Limb (tissue), 2 donors: ENCODE results near the gene ASCC2.

Experiments used
- DNase-seq, 2 donors: peaks; one replicate each; pipeline ENCODE4 v3.0.0-alpha.2; 2016; ENCODE audit errors: extremely low spot score in 2 of 2

ASCC2 gene

DNA sequence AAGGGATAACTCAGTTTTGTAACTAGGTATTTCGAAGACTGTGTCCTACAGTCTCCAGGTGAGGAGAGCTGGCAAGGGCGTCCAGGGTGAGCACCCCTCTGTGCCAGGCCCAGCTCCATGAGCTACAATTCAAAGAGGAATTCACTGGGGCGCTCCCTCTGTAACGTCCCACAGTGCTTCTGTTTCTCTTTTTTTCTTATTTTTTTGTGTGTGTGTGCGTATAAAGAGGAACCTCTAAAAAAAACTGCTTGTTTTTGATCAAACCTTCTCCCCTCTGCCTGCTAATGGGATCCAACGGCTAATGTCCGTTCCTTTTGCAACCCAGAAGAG, 17.1 kb downstream of the ASCC2 start:
- DNase-seq: no peak

DNA sequence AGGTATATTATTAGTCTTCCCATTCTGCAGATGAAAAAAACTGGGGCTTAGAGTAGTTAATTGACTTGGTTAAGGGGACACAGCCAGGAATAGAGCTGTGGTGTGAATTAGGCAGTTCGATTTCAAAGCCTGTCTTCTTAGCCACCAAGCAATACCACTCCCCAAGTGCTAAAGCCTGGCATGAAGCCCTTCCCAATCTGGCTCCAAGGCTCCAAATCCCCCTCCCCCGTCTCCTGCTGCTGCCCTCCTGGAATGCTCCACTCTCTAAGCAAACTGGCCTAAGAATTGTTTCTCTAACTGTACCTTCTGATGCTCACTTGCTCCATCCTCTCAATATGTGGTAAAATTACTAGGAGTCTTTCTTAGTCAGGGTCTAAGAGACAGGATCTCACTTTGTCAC, 18.6 kb downstream of the ASCC2 start:
- no peak for DNase-seq

DNA sequence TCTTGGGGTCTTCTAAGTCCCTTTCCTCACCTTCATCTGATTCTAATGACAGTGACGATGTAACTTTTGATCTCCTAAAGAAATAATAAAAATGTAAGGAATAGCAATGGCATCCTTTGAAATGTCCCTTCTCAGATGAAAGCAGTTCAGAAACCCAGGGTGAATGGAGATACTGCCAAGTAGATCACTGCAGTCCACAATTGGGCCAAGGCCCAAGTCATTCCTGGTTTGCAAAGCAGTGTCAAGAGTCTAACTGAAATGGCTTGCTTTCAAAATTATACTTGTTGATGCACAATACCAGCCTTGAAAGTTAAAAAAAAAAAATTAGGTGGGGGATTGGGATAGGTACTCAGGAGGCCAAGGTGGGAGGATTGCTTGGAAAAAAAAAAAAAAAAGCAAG, 20.4 kb downstream of the ASCC2 start:
- DNase-seq: no peak

DNA sequence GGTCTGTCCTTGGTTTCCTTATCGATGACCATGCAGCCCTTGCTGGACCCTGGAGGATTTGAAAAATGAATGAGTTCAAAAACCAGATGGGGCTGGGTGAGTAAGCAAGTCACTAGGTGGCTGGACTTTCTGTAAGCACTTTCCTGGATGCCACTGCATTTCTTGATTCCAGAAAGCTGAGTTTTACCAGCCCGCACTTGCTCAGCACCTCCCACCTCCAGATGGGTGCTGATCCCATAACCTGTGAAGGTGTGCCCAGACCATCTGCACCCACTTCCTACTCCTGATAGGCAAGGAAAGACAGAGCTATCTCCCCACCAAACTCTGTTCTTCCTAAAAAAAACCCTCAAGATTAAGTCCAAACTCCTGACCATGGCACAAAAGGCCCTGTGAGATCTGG, 21.1 kb downstream of the ASCC2 start:
- DNase-seq: no peak

DNA sequence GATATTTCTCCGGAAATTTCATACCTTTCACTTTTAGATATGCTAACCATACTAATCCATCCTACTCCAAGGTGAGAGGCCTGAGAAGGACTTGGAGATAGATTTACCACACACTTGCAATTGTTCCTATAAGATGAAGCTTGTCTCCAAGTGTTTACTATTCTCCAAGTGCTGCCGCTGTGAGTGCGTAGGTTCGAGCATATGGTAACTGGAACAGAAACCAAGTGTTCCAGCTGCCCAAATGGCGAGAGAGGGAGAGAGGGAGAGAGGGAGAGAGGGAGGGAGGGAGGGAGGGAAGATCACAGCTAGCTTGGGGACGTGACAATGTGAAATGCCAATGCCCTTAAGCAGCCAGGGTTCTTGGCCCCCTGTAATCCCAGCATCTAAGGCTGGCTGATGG, 21.5 kb downstream of the ASCC2 start:
- no peak for DNase-seq

DNA sequence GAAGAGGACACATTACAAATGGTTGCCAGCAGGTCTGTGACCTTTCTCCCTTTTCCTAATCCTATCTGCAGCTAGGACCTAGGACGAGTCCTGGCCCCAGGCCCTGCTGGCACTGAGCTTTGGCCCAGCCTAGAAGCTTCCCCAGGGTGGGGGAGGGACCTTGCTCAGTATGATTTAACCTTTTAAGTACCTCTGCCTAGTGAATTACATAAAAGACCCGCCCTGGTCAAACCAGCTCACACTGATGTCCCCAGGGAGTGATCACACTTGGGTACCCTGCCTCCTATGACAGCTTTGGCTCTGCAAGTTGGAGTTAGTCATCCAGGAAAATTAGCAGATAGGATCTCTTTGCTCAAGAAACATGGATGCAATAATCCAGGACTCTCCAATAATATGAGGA, 21.9 kb downstream of the ASCC2 start:
- DNase-seq: no peak

DNA sequence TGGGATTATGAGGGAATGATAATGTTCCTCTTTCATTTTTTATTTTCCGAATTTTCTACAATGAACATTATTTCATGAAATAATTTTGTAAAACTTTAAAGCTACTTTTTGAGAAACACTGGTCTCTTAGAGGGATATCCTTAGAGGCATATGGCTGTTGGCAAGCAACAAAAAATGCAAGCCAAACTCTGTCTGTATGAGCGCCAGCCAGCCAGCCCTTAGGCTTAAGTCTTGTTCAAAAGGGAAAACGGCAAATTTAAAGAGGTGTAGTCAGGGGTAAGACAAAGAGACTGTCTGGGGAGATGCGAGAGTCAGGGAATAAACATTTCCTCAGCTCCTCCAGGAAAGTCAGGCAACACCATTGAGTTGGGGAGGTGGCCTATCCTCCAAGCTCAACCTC, 22.5 kb downstream of the ASCC2 start:
- DNase-seq: no peak

DNA sequence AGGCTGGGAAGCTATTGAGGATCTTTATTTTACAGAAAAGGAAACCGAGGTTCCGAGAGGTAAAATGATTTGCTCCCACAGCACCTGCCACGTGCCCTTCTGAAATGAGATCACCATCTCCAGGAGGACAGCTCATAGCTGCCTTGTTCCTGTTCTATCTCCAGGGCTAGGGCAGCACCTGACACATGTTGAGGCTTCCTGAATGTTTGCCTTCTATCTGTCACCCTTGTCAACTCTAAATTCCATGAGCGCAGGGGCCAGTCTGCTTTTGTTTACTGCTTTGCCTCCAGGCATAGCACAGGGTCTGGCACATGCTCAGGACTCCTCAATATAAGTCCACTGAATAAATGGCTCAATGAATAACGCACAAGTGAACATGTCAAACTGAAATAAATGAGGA, 24.1 kb downstream of the ASCC2 start:
- DNase-seq: no peak

DNA sequence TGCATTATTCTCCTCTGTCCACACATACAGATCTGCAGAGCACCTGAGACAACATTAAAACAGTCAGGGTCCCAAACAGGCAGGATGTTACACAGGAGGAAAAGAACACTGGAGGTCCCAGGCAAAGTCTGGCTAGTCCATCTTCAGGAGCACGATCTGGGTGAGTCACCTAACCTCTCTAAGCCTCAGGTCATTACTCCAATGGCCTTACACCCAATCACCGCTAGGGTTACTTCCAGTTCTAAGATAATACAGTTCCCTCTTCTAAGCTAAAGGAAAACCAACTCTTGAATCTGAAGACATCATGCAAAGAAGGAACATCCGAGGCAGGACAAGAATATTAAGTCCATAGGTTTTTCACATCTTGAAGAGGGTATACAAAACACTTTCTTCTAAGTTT, 24.5 kb downstream of the ASCC2 start:
- no peak for DNase-seq

DNA sequence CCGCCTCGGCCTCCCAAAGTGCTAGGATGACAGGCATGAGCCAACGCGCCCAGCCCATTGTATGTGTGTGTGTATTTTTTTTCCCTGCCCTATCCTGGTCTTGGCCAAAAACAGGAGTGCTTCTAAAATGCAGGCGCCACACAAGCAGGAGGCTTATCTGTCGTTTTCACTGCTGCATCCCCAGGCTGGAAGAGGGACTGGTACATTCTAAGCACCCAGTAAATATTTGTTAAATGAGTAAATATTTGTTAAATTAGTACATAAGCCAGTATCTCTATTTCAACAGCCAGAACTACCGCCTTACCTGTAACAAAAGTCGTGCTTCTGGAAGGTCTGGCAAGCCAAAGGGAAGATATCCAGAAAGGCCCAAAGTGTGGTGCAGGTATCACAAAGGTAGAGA, 24.9 kb downstream of the ASCC2 start:
- DNase-seq: no peak

DNA sequence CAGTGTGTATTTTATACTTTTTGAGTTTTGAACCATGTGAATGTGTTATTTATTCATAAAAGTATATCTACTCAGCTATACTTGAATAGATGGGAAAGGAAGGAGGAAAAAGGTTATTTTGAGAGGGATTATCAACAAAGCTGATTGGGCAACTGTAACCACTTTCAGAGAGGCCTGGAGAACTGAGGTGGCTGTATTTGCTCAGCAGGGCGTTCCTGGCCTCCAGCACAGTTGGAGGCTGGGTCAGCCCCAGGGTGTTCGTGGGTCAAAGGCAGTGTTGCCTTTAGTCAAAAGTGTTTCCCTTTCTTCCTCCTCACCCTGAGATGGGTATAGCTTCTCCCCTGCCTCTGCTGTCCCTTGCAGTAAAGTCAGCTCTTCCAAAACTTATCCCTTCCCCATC, 26.7 kb downstream of the ASCC2 start:
- DNase-seq: no peak

DNA sequence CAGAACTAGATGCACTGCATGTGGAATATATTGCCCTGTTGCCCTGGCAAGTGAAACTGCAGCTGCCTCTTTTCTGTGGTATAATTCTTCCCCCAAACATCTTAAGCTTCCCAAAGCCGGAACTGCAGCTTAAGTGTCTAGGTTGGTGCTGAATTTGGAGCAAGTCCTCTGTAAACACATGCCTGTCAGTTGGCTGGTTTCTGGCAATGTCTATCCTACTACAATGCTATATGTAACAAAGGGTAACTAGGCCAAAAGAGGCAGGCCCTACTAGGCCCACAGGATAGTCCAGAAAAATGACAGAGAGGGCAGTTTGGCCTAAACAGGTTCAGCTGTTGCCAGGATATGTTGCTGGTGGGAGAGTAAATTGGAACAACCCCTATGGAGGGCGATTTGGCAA, 27.9 kb downstream of the ASCC2 start:
- DNase-seq: no peak

DNA sequence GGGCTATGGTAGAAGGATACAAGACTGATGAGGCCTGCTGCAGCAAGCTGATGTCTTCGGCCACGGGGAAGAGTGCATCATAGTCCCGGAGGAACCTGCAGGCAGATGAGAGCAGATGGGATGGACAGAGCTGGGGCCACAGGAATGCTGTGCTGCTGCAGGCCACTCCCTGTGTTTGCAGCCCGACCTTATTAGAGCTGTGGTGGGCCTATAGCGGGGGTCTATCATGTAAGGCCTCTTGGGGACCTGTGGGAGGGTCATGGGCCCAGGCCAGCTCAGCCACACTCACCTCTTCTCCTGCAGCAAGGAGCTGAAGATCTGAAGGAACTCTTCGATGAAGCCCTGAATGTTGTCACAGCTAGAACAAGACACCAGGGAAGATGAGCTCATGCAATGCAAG, 31.9 kb downstream of the ASCC2 start:
- no peak for DNase-seq

DNA sequence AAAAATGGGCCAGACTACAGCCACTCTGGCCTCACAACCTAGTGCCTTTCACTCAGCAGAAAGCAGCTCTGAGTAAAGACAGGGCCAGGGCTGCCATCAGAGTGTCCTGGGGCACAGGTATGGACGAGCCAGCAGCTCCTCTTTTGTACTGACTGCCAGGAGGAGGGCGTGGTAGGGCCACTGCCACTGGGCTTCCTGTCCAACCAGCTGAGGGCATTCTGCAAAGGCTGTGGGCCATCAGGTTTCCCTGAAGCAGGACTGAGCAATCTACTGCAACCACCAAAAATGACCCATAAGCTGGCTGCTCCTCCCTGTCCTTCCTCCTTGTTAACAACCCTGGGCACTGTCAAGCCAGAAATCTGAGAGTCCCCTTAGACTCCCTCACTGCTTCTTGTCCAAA, 33.1 kb downstream of the ASCC2 start:
- no peak for DNase-seq

DNA sequence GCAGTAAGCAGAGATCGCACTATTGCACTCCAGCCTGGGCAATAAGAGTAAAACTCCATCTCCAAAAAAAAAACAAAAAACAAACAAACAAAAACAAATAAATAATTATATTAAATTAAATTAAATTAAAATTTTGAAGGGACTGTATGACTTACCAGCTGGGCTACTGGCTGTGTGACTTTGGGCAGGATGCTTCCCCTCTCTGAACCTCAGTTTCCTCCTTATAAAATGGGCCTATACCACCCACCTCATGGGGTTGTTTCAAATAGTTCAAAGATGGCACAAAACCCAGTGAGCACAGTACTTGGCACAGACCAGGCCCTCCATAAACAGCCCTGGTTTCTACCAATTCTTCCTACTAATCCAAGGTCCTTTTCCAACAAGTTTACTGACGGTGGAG, 34.9 kb downstream of the ASCC2 start:
- no peak for DNase-seq

DNA sequence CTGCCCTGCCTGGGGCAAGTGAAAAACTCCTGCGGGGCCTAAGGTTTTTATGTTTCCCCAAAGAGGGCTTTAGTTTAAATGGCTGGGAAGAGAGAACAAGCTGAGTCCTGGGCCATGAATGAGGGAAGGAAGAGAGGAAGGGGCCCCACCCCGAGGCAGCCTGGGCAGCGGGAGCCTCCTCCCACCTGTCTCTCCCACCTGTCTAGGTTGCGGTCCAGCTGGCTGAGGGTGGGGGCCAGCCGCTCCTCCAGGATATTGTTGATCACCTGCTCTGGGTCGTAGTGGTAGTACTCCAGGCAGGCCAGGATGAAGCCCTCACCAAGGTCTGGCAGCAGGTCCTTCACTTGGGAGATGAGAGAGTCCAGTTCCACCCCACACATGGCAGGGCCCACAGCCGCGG, 36.3 kb downstream of the ASCC2 start:
- DNase-seq: no peak

DNA sequence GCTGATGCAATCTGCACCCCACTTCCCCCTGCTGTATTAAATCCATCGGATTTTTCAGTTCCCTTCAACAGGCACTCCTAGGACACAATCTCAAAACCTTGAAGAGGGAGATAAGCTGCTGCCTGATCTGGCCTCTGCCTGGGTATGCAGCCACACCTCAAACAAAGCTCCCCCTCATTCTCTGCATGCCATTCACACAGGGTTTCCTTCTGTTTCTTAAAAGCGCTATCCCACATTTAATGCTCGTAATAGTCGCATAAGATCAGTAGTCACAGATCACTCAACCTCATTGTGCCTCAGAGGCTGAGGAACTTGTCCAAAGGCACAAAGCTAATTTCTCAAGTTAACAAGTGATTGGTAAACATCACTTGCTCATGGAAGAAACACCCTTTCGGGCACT, 36.9 kb downstream of the ASCC2 start:
- no peak for DNase-seq

DNA sequence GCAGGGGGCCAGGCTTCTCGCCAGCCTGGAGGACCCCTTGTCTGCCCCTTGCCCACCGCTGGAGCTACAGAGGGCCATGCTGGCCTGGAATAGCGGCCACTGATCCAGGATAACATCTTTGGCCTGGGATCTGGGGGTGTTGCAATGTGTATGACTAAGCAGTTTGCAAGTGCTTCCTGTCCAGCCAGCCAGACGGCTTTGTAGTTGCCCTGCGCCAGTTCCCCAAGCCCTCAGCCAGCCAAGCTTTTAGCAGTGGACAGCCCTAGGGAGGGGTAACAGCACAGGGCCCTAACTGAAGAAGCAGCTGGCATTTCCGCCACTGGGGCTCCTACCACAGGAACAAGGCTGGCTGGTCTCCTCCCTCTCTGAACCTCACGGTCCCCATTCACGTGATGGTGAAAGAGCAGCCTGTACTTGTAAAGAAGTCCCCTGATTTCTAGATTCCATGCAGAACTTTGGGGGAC, 38.8 kb downstream of the ASCC2 start:
- DNase-seq: no peak

DNA sequence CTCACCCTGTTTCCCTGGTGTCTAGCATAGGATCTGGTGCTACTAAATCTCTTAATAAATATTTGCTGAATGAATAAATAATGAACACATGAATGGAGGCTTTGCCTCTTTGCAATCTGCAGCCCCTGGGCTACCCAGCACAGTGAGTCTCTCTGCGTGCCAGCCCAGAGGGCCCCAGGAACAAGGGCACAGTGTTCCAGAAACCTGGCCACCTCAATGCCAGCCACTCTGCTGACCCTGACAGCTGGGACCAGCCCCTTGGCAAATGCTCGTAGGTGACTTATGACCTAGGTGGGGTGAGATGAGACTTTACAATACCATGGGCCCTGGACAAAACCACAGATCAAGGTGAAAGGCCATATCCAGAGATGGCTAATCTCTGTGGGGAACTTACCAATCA, 39.3 kb downstream of the ASCC2 start:
- DNase-seq: no peak

DNA sequence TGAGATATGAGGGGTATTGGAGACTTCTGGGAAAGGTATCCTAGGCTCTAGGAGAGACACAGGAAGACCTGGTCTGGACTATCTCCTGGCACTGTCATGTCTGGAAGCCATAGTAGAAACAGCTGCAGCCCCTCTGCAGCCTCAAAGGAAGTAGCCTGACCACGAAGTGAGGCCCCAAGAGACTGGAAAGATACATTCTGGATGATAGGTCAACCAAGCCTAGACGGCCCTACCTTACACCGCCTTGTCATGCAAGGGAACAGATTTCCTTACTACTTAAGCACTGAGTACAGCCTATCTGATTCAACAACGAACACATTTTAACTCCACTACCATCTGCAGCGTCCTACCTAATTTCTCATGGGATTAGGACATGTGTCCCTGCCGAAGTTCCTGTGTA, 39.8 kb downstream of the ASCC2 start:
- DNase-seq: no peak

DNA sequence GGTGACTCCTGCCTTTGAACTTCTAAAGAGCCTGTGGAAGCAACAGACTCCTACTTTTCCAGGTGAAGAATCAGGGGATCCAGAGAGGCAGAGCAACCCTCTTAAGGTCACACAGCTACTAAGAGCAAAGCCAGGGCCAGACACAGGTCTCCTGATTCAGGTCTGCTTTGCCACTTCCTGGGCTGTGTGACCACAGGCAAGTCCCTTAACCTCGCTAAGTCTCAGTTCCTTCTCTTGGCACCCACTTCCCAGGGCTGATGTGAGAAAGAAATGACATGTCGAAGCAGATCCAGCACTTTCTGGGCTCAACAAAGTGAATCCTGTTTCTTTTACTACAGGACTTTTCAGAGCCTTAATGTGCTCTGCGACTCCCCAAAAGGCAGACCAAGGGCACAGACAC, 40.7 kb downstream of the ASCC2 start:
- no peak for DNase-seq

DNA sequence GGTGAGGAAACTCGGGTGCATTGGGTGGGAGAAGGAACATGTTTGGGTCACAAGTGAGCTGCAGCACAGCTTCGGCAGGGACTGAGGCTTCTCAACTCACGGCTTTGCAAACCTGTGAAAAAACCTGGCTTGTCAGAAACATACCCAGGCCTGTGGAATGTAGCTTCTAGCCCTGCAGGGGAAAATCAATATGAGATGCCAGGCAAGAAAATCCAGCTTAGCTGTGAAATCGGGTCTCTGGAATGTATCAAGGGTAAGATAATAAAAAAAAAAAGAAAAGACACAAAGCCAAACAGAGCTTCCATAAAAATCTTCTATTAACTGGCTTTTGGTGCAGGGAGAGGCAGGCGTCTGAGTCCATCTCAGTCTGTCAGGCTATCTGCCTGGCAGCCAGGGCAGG, 42.4 kb downstream of the ASCC2 start:
- no peak for DNase-seq

DNA sequence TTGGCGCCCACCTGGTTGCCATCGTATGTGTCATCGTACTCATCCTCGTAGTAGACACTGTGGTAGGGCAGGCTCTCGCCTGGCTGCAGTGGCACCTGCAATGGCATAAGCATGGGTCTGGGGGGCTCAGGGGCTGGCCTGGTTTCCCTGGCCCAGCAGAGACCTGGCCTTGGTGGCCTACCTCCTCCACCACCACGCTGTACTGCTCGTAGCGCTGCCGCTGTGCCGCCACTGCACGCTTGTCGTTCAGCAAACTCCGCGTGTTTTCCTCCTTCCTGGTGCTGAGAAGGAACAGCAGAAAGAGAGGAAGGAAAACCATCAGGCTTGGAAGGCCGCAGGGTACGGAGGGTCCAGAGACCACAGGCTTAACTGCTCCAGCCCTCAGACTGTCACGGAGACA, 44.7 kb downstream of the ASCC2 start:
- no peak for DNase-seq

DNA sequence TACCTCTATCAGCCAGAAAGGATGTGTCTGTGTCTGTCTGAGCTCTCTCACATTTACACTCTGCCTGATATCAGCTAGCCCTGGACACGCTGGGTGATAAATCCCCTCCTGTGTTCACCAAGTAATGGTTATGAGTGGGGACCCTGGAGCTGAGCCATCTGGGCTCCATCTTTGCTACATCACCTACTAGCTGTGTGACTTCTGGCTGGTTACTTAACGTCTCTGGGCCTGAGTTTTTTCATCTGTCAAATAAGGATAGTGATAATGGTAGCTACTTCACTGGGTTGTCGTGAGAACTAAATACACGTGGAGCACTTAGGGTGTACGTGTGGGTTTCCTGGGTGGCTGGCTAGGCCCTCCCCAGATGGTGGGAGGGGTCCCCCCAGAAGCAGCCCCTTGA, 48.0 kb downstream of the ASCC2 start:
- DNase-seq: no peak
